ENCODE measurements around the gene ASB1. TPM values are rescaled to one million over a fixed set of nuclear protein-coding genes. Genes with fewer than 3 reads are reported as not detected.

ASB1 gene
- total and polyA plus RNA-seq, 9 of the 15 experiments (the other 6 are each of a cell fraction or from before 2014, with no cell fraction given) = 6.3 to 37.7 (median 23.9) TPM

DNA sequence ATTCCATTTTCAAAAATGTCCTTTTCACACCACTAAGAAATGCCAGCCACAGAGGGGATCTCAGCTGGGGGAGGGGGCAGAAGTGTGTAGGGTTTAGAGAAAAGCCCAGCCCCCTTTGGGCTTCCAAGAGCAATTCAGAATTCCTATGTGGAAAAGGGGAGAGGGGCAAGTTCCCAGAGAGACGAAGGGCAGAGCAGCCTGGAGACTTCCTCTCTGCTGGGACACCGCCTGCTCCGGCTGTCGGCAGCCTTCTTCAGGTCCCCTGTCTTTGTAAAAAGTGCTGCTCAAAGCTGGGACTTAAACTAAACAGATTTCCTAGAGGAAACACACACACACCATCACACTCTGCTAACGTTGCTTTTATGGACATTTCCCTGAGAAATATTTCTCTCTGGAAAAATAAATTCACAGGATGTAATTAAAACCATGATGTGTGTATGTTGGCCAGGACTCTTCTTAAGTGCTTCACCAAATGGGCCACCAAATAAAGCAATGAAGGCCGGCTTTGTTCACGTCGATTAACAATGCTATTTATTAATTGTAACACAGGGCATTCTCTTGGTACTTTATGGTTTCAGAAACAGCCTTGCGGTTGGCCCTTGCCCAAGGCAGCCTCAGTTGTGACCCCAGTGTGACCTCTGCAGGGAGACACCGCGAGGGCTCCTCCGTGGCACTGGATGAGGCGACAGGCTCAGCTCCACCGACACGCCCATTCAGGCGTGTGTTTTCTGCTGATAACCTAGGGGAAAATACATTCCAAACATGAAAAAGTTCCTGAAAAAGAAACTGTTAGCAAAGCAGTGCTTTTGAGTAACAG lies 5.6 kb upstream of the ASB1 start (continued):
- TF ChIP-seq SMARCE1 (IDR thresholded peaks at IDR 0.05) = peak; percentile 48; the same call in 1 of the 2 replicates
- TF ChIP-seq, protein P1, sequence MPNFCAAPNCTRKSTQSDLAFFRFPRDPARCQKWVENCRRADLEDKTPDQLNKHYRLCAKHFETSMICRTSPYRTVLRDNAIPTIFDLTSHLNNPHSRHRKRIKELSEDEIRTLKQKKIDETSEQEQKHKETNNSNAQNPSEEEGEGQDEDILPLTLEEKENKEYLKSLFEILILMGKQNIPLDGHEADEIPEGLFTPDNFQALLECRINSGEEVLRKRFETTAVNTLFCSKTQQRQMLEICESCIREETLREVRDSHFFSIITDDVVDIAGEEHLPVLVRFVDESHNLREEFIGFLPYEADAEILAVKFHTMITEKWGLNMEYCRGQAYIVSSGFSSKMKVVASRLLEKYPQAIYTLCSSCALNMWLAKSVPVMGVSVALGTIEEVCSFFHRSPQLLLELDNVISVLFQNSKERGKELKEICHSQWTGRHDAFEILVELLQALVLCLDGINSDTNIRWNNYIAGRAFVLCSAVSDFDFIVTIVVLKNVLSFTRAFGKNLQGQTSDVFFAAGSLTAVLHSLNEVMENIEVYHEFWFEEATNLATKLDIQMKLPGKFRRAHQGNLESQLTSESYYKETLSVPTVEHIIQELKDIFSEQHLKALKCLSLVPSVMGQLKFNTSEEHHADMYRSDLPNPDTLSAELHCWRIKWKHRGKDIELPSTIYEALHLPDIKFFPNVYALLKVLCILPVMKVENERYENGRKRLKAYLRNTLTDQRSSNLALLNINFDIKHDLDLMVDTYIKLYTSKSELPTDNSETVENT (CRISPR knock-in tag; IDR thresholded peaks at IDR 0.05) = no peak
- no peak; the same call in 1 of the 2 replicates for TF ChIP-seq PML (IDR thresholded peaks at IDR 0.05; ENCODE audit: low read length)
- TF ChIP-seq, protein P2, sequence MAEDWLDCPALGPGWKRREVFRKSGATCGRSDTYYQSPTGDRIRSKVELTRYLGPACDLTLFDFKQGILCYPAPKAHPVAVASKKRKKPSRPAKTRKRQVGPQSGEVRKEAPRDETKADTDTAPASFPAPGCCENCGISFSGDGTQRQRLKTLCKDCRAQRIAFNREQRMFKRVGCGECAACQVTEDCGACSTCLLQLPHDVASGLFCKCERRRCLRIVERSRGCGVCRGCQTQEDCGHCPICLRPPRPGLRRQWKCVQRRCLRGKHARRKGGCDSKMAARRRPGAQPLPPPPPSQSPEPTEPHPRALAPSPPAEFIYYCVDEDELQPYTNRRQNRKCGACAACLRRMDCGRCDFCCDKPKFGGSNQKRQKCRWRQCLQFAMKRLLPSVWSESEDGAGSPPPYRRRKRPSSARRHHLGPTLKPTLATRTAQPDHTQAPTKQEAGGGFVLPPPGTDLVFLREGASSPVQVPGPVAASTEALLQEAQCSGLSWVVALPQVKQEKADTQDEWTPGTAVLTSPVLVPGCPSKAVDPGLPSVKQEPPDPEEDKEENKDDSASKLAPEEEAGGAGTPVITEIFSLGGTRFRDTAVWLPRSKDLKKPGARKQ (CRISPR knock-in tag; IDR thresholded peaks at IDR 0.05) = no peak
- TF ChIP-seq LARP7 (IDR thresholded peaks at IDR 0.05) = no peak
- no peak for TF ChIP-seq OTX1 (CRISPR knock-in tag; IDR thresholded peaks at IDR 0.05)
- TF ChIP-seq PURB (CRISPR knock-in tag; IDR thresholded peaks at IDR 0.05; ENCODE audit: low read depth) = no peak
- no peak for TF ChIP-seq ETV1 (tag; conservative IDR thresholded peaks at IDR 0.05; ENCODE audit: low read depth)
- TF ChIP-seq TARDBP (IDR thresholded peaks at IDR 0.05) = 0 out of 2 replicates have a peak, but pooled peaks have one; percentile 24
- TF ChIP-seq HDAC1 (IDR thresholded peaks at IDR 0.05) = no peak; a peak in 1 of 4 replicates
- TF ChIP-seq SUPT5H (IDR thresholded peaks at IDR 0.05) = no peak
- TF ChIP-seq, protein P3, sequence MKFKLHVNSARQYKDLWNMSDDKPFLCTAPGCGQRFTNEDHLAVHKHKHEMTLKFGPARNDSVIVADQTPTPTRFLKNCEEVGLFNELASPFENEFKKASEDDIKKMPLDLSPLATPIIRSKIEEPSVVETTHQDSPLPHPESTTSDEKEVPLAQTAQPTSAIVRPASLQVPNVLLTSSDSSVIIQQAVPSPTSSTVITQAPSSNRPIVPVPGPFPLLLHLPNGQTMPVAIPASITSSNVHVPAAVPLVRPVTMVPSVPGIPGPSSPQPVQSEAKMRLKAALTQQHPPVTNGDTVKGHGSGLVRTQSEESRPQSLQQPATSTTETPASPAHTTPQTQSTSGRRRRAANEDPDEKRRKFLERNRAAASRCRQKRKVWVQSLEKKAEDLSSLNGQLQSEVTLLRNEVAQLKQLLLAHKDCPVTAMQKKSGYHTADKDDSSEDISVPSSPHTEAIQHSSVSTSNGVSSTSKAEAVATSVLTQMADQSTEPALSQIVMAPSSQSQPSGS (CRISPR knock-in tag; IDR thresholded peaks at IDR 0.05) = no peak
- TF ChIP-seq SMARCA5 (IDR thresholded peaks at IDR 0.05) = no peak
- no peak for TF ChIP-seq NEUROD1 (IDR thresholded peaks at IDR 0.05; ENCODE audit: borderline replicate concordance, low read depth, low read length, partially characterized antibody)
- TF ChIP-seq DNMT1 (IDR thresholded peaks at IDR 0.05) = no peak
- TF ChIP-seq KDM2B (CRISPR knock-in tag; IDR thresholded peaks at IDR 0.05) = 0 out of 2 replicates have a peak, but pooled peaks have one; percentile 3
- no peak for TF ChIP-seq CBX1 (IDR thresholded peaks at IDR 0.05; ENCODE audit: low read depth)
- peak; percentile 52; the same call in 1 of the 2 replicates for TF ChIP-seq CREB1 (IDR thresholded peaks at IDR 0.05)
- 0 out of 2 replicates have a peak, but pooled peaks have one; percentile 13 for TF ChIP-seq CREB1 (CRISPR knock-in tag; IDR thresholded peaks at IDR 0.05)
- TF ChIP-seq SAP30 (IDR thresholded peaks at IDR 0.05; ENCODE audit: borderline replicate concordance, insufficient read depth, low read depth, low read length, poor library complexity, severe bottlenecking) = no peak
- TF ChIP-seq, protein P4, sequence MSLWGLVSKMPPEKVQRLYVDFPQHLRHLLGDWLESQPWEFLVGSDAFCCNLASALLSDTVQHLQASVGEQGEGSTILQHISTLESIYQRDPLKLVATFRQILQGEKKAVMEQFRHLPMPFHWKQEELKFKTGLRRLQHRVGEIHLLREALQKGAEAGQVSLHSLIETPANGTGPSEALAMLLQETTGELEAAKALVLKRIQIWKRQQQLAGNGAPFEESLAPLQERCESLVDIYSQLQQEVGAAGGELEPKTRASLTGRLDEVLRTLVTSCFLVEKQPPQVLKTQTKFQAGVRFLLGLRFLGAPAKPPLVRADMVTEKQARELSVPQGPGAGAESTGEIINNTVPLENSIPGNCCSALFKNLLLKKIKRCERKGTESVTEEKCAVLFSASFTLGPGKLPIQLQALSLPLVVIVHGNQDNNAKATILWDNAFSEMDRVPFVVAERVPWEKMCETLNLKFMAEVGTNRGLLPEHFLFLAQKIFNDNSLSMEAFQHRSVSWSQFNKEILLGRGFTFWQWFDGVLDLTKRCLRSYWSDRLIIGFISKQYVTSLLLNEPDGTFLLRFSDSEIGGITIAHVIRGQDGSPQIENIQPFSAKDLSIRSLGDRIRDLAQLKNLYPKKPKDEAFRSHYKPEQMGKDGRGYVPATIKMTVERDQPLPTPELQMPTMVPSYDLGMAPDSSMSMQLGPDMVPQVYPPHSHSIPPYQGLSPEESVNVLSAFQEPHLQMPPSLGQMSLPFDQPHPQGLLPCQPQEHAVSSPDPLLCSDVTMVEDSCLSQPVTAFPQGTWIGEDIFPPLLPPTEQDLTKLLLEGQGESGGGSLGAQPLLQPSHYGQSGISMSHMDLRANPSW (CRISPR knock-in tag; IDR thresholded peaks at IDR 0.05) = no peak
- no peak for TF ChIP-seq ZNF347 (CRISPR knock-in tag; IDR thresholded peaks at IDR 0.05; ENCODE audit: low read depth)
